A204.1 (cell line): ENCODE results near the gene EHD3.

Experiments used
- FAIRE-seq: peaks from 2 replicates; lab custom pipeline; 2012; peaks lifted over from hg19 to GRCh38; lab: Jason Lieb, UNC

EHD3 gene

GRCh38 chr2:31237348-31238017, 3.5 kb downstream of the EHD3 start:
- no peak for FAIRE-seq

- FAIRE-seq, result no peak
Measured at GRCh38 chr2:31238126-31238905, 4.4 kb downstream of the EHD3 start.

- no peak for FAIRE-seq
Measured at GRCh38 chr2:31238906-31239592, 5.1 kb downstream of the EHD3 start.

- no peak for FAIRE-seq
Measured at GRCh38 chr2:31239593-31240177, 5.7 kb downstream of the EHD3 start.

GRCh38 chr2:31240381-31241365, 6.7 kb downstream of the EHD3 start:
- FAIRE-seq, result no peak

GRCh38 chr2:31241625-31242270, 7.8 kb downstream of the EHD3 start:
- FAIRE-seq, result no peak

- FAIRE-seq, result no peak
Measured at GRCh38 chr2:31243053-31243452, 9.1 kb downstream of the EHD3 start.

GRCh38 chr2:31244101-31244500, 10.1 kb downstream of the EHD3 start:
- no peak for FAIRE-seq

- no peak for FAIRE-seq
Measured at GRCh38 chr2:31246184-31246852, 12.4 kb downstream of the EHD3 start.

- FAIRE-seq, result no peak
Measured at GRCh38 chr2:31247711-31248110, 13.8 kb downstream of the EHD3 start.

- FAIRE-seq, result no peak
Measured at GRCh38 chr2:31248139-31248538, 14.2 kb downstream of the EHD3 start.

- FAIRE-seq, result no peak
Measured at GRCh38 chr2:31249009-31249690, 15.2 kb downstream of the EHD3 start.

- no peak for FAIRE-seq
Measured at GRCh38 chr2:31251018-31251417, 17.1 kb downstream of the EHD3 start.

GRCh38 chr2:31251851-31252250, 17.9 kb downstream of the EHD3 start:
- FAIRE-seq, result no peak

GRCh38 chr2:31253356-31254131, 19.6 kb downstream of the EHD3 start:
- FAIRE-seq, result no peak

GRCh38 chr2:31254237-31255203, 20.6 kb downstream of the EHD3 start:
- FAIRE-seq, result no peak

GRCh38 chr2:31255911-31256571, 22.1 kb downstream of the EHD3 start:
- FAIRE-seq, result no peak
